WTC11 (cell line): ENCODE data around the gene REPS2. TPM values are rescaled to one million over a fixed set of nuclear protein-coding genes. Genes with fewer than 3 reads are reported as not detected.

Experiments
- ATAC-seq: fragments of 200-7000 bp; cut with Tn5 transposase; 2 replicates; pipeline ENCODE4 v1.10.0; 2021; ENCODE audit warnings: mild to moderate bottlenecking, moderate library complexity
- CTCF ChIA-PET: fragments of 300-600 bp; sonication (Branson Sonifier 250); formaldehyde crosslinking; loops from one replicate; lab custom pipeline; 2021; ENCODE audit warnings: antibody characterized with exemption; lab: Charles Lee
- POLR2A ChIA-PET: fragments of 350-600 bp; sonication (Branson Sonifier 250); formaldehyde crosslinking; loops from one replicate; lab custom pipeline; 2021; ENCODE audit warnings: antibody characterized with exemption; lab: Charles Lee
- DNase-seq: peaks from one replicate; pipeline ENCODE4 v3.0.0; 2021; ENCODE audit warnings: low spot score
- H3K27ac Mint-ChIP-seq: 2 replicates; pipeline ENCODE4 v1.8.0; 2021; ENCODE audit warnings: mixed read lengths
- H3K27me3 Mint-ChIP-seq: 2 replicates; pipeline ENCODE4 v1.8.0; 2021; ENCODE audit warnings: low read depth, mild to moderate bottlenecking, moderate library complexity, mixed read lengths
- H3K36me3 Mint-ChIP-seq: 2 replicates; pipeline ENCODE4 v1.8.0; 2021; ENCODE audit warnings: mixed read lengths
- H3K4me1 Mint-ChIP-seq: 2 replicates; pipeline ENCODE4 v1.8.0; 2022; ENCODE audit warnings: mixed read lengths
- H3K4me3 Mint-ChIP-seq: 2 replicates; pipeline ENCODE4 v1.8.0; 2021; ENCODE audit warnings: mild to moderate bottlenecking, moderate library complexity, mixed read lengths
- H3K9me3 Mint-ChIP-seq: 2 replicates; pipeline ENCODE4 v1.8.0; 2021; ENCODE audit warnings: mixed read lengths
- ESRRA ChIP-seq: sonication (generic); formaldehyde crosslinking; IDR thresholded peaks from 2 replicates; pipeline ENCODE4 v1.8.1; 2022; ENCODE audit warnings: mild to moderate bottlenecking, missing genetic modification reagents, borderline replicate concordance
- HMGA2 ChIP-seq: fragments of 250-450 bp; sonication (Bioruptor Pico); IDR thresholded peaks from 2 replicates; pipeline ENCODE4 v1.4.0; 2021; ENCODE audit warnings: mild to moderate bottlenecking, moderate library complexity
- JUN ChIP-seq: sonication (generic); formaldehyde crosslinking; IDR thresholded peaks from 2 replicates; pipeline ENCODE4 v1.8.0; 2023; ENCODE audit warnings: mild to moderate bottlenecking, missing genetic modification reagents
- NFYB ChIP-seq: sonication (generic); formaldehyde crosslinking; conservative IDR thresholded peaks from 2 replicates; pipeline ENCODE4 v1.8.0; 2022; ENCODE audit warnings: low read depth, missing genetic modification reagents
- NR2C2 ChIP-seq: sonication (generic); formaldehyde crosslinking; IDR thresholded peaks from 2 replicates; pipeline ENCODE4 v1.8.0; 2022; ENCODE audit warnings: mild to moderate bottlenecking, missing genetic modification reagents
- RELA ChIP-seq: sonication (generic); formaldehyde crosslinking; IDR thresholded peaks from 2 replicates; pipeline ENCODE4 v1.8.1; 2022; ENCODE audit warnings: missing genetic modification reagents, mild to moderate bottlenecking, borderline replicate concordance
- RORB ChIP-seq: fragments of 250-450 bp; sonication (Bioruptor Pico); IDR thresholded peaks from 2 replicates; pipeline ENCODE4 v1.9.0; 2021; ENCODE audit warnings: mild to moderate bottlenecking
- SOX15 ChIP-seq: fragments of 250-450 bp; sonication (Bioruptor Pico); IDR thresholded peaks from 2 replicates; pipeline ENCODE4 v1.9.0; 2021; ENCODE audit warnings: mild to moderate bottlenecking
- TEAD4 ChIP-seq: sonication (generic); formaldehyde crosslinking; IDR thresholded peaks from 2 replicates; pipeline ENCODE4 v1.8.0; 2022; ENCODE audit warnings: mild to moderate bottlenecking, missing genetic modification reagents
- TP53 ChIP-seq: sonication (generic); formaldehyde crosslinking; IDR thresholded peaks from 2 replicates; pipeline ENCODE4 v1.8.1; 2023; ENCODE audit warnings: mild to moderate bottlenecking, missing genetic modification reagents
- ZNF219 ChIP-seq: sonication (generic); formaldehyde crosslinking; IDR thresholded peaks from 2 replicates; pipeline ENCODE4 v1.8.0; 2023; ENCODE audit warnings: missing genetic modification reagents, mild to moderate bottlenecking, borderline replicate concordance
- ZNF263 ChIP-seq: sonication (generic); formaldehyde crosslinking; IDR thresholded peaks from 2 replicates; pipeline ENCODE4 v1.8.1; 2022; ENCODE audit warnings: low read depth, mild to moderate bottlenecking, moderate library complexity, missing genetic modification reagents
- ZNF416 ChIP-seq: fragments of 250-450 bp; sonication (Bioruptor Pico); IDR thresholded peaks from 2 replicates; pipeline ENCODE4 v1.9.0; 2021; ENCODE audit warnings: mild to moderate bottlenecking, inconsistent platforms
- ZNF423 ChIP-seq: fragments of 250-450 bp; sonication (Bioruptor Pico); IDR thresholded peaks from 2 replicates; pipeline ENCODE4 v2.1.2; 2022; ENCODE audit warnings: mild to moderate bottlenecking, moderate library complexity
- total RNA-seq: library from RNA; stranded (reverse); gene quantifications from 3 replicates; pipeline ENCODE4 v1.2.3, GENCODE V29; 2021
- TF ChIP-seq, protein P1 (sequence below): fragments of 250-450 bp; sonication (Bioruptor Pico); IDR thresholded peaks from 2 replicates; pipeline ENCODE4 v1.9.0; 2021; ENCODE audit warnings: mild to moderate bottlenecking, borderline replicate concordance
- TF ChIP-seq, protein P2 (sequence below): sonication (generic); formaldehyde crosslinking; IDR thresholded peaks from 2 replicates; pipeline ENCODE4 v1.8.1; 2023; ENCODE audit warnings: mild to moderate bottlenecking, missing genetic modification reagents
- TF ChIP-seq, protein P3 (sequence below): sonication (generic); formaldehyde crosslinking; IDR thresholded peaks from 2 replicates; pipeline ENCODE4 v1.8.1; 2023; ENCODE audit warnings: mild to moderate bottlenecking, moderate library complexity, missing genetic modification reagents
- TF ChIP-seq, protein P4 (sequence below): sonication (generic); formaldehyde crosslinking; IDR thresholded peaks from 2 replicates; pipeline ENCODE4 v1.8.0; 2023; ENCODE audit warnings: missing genetic modification reagents, mild to moderate bottlenecking, borderline replicate concordance

The REPS2 gene
- total RNA-seq, 1 experiment from 2014 or later = 2.2 TPM

DNA sequence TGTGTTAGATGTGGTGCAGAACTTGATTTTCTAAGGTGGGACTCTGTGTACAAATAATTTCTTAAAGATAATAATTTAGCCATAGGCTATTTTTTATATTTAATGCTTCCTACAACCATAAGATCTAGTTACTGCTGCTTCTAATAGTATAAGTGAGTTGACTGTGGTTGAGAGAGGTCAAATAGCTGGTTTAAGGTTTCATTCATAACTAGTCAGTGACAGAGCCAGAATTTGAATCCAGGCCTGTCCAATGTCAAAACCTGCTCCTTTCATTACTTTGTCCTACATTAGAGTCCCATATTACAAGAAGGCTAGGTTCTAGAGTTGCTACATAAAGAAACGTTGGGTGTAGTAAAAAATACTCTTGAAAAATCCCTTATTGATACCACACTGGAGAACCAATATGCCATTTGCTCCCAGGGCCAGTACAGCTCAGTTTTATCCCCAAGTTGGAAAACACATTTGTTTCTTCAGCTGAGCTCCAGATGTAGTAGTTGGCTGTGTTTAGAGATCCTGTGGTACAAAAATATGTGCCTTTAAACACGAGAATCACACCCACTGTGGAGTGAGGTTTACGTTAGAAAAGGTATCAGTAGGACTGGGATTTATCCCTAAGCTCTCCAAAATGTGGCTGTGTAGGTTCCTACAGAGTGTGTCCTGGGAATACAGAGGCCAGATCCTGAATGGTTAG is 84.3 kb downstream of the REPS2 start:
- ChIA-PET CTCF (interaction anchor here (1.0 kb wide), 1 partner anchor 148 kb away, joined by 5 read pairs; no protein-coding TSS in a partner anchor), POLR2A (no interaction called here)
- Mint-ChIP-seq H3K9me3 (no peaks in the 10 kb centered on the region), H3K27ac (no peak overlapping the region), H3K4me3 (no peak overlapping the region), H3K27me3 (no peaks in the 10 kb centered on the region), H3K4me1 (no peaks in the 10 kb centered on the region), H3K36me3 (no peaks in the 10 kb centered on the region)
- TF ChIP-seq, protein P1, sequence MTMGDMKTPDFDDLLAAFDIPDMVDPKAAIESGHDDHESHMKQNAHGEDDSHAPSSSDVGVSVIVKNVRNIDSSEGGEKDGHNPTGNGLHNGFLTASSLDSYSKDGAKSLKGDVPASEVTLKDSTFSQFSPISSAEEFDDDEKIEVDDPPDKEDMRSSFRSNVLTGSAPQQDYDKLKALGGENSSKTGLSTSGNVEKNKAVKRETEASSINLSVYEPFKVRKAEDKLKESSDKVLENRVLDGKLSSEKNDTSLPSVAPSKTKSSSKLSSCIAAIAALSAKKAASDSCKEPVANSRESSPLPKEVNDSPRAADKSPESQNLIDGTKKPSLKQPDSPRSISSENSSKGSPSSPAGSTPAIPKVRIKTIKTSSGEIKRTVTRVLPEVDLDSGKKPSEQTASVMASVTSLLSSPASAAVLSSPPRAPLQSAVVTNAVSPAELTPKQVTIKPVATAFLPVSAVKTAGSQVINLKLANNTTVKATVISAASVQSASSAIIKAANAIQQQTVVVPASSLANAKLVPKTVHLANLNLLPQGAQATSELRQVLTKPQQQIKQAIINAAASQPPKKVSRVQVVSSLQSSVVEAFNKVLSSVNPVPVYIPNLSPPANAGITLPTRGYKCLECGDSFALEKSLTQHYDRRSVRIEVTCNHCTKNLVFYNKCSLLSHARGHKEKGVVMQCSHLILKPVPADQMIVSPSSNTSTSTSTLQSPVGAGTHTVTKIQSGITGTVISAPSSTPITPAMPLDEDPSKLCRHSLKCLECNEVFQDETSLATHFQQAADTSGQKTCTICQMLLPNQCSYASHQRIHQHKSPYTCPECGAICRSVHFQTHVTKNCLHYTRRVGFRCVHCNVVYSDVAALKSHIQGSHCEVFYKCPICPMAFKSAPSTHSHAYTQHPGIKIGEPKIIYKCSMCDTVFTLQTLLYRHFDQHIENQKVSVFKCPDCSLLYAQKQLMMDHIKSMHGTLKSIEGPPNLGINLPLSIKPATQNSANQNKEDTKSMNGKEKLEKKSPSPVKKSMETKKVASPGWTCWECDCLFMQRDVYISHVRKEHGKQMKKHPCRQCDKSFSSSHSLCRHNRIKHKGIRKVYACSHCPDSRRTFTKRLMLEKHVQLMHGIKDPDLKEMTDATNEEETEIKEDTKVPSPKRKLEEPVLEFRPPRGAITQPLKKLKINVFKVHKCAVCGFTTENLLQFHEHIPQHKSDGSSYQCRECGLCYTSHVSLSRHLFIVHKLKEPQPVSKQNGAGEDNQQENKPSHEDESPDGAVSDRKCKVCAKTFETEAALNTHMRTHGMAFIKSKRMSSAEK (CRISPR knock-in tag) = no peak
- TF ChIP-seq JUN (CRISPR knock-in tag) = no peak
- TF ChIP-seq, protein P2, sequence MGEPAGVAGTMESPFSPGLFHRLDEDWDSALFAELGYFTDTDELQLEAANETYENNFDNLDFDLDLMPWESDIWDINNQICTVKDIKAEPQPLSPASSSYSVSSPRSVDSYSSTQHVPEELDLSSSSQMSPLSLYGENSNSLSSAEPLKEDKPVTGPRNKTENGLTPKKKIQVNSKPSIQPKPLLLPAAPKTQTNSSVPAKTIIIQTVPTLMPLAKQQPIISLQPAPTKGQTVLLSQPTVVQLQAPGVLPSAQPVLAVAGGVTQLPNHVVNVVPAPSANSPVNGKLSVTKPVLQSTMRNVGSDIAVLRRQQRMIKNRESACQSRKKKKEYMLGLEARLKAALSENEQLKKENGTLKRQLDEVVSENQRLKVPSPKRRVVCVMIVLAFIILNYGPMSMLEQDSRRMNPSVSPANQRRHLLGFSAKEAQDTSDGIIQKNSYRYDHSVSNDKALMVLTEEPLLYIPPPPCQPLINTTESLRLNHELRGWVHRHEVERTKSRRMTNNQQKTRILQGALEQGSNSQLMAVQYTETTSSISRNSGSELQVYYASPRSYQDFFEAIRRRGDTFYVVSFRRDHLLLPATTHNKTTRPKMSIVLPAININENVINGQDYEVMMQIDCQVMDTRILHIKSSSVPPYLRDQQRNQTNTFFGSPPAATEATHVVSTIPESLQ = no peak
- DNase-seq (no peak), ATAC-seq (no peak)

DNA sequence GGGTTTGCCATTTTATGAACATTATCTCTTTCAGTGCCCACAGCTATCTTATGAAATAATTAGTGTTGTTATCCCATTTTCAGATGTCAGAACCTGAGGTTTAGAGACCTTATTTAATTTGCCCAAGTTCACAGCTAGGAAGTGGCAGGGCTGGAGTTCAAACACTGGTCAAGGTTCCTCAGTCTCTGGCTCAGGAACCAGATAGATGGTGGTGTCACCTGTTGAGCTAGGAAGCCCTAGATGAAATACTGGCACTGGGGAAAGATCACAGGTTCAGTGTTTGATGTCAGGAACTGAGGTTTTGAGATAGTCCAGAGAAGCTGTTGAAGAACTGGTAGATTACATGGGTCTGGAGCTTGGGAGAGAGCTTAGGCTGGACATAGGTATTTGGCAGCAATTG is 85.4 kb downstream of the REPS2 start:
- POLR2A ChIA-PET = no interaction called here
- CTCF ChIA-PET = interaction anchor here (1.0 kb wide), 1 partner anchor 149 kb away, joined by 5 read pairs; no protein-coding TSS in a partner anchor
- TF ChIP-seq TEAD4 (CRISPR knock-in tag) = no peak
- TF ChIP-seq ZNF219 (CRISPR knock-in tag) = no peak
- TF ChIP-seq NR2C2 (CRISPR knock-in tag) = no peak
- TF ChIP-seq SOX15 (CRISPR knock-in tag) = no peak
- TF ChIP-seq, protein P3, sequence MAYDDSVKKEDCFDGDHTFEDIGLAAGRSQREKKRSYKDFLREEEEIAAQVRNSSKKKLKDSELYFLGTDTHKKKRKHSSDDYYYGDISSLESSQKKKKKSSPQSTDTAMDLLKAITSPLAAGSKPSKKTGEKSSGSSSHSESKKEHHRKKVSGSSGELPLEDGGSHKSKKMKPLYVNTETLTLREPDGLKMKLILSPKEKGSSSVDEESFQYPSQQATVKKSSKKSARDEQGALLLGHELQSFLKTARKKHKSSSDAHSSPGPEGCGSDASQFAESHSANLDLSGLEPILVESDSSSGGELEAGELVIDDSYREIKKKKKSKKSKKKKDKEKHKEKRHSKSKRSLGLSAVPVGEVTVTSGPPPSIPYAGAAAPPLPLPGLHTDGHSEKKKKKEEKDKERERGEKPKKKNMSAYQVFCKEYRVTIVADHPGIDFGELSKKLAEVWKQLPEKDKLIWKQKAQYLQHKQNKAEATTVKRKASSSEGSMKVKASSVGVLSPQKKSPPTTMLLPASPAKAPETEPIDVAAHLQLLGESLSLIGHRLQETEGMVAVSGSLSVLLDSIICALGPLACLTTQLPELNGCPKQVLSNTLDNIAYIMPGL (CRISPR knock-in tag) = no peak
- no peak for TF ChIP-seq NFYB (CRISPR knock-in tag)
- no peak for TF ChIP-seq ZNF423 (CRISPR knock-in tag)
- TF ChIP-seq, protein P4, sequence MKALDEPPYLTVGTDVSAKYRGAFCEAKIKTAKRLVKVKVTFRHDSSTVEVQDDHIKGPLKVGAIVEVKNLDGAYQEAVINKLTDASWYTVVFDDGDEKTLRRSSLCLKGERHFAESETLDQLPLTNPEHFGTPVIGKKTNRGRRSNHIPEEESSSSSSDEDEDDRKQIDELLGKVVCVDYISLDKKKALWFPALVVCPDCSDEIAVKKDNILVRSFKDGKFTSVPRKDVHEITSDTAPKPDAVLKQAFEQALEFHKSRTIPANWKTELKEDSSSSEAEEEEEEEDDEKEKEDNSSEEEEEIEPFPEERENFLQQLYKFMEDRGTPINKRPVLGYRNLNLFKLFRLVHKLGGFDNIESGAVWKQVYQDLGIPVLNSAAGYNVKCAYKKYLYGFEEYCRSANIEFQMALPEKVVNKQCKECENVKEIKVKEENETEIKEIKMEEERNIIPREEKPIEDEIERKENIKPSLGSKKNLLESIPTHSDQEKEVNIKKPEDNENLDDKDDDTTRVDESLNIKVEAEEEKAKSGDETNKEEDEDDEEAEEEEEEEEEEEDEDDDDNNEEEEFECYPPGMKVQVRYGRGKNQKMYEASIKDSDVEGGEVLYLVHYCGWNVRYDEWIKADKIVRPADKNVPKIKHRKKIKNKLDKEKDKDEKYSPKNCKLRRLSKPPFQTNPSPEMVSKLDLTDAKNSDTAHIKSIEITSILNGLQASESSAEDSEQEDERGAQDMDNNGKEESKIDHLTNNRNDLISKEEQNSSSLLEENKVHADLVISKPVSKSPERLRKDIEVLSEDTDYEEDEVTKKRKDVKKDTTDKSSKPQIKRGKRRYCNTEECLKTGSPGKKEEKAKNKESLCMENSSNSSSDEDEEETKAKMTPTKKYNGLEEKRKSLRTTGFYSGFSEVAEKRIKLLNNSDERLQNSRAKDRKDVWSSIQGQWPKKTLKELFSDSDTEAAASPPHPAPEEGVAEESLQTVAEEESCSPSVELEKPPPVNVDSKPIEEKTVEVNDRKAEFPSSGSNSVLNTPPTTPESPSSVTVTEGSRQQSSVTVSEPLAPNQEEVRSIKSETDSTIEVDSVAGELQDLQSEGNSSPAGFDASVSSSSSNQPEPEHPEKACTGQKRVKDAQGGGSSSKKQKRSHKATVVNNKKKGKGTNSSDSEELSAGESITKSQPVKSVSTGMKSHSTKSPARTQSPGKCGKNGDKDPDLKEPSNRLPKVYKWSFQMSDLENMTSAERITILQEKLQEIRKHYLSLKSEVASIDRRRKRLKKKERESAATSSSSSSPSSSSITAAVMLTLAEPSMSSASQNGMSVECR (CRISPR knock-in tag) = no peak
- no peak for TF ChIP-seq RORB (CRISPR knock-in tag)
- no peak for TF ChIP-seq TP53 (CRISPR knock-in tag)
- no peak for TF ChIP-seq ESRRA (CRISPR knock-in tag)
- no peak for TF ChIP-seq ZNF416 (CRISPR knock-in tag)
- TF ChIP-seq RELA (CRISPR knock-in tag) = no peak
- TF ChIP-seq HMGA2 (CRISPR knock-in tag) = no peak
- TF ChIP-seq ZNF263 = no peak
- Mint-ChIP-seq H3K27me3 (no peaks in the 10 kb centered on the region), H3K4me1 (no peaks in the 10 kb centered on the region), H3K4me3 (no peak overlapping the region), H3K27ac (no peak overlapping the region), H3K9me3 (no peaks in the 10 kb centered on the region), H3K36me3 (no peaks in the 10 kb centered on the region)
- DNase-seq (no peak), ATAC-seq (no peak)
